ENCODE measurements around the gene AFAP1L1. TPM values are rescaled to one million over a fixed set of nuclear protein-coding genes. Genes with fewer than 3 reads are reported as not detected.

AFAP1L1 gene
- total and polyA plus RNA-seq, 7 donors = 0.23 to 8.6 (median 5.6) TPM

GRCh38 chr5:149239917-149240316 lies 31.7 kb upstream of the AFAP1L1 start:
- no peaks in the 10 kb centered on the region for H3K27me3 ChIP-seq
- no peaks in the 10 kb centered on the region for H3K36me3 ChIP-seq
- H3K4me1 ChIP-seq = no peaks in the 10 kb centered on the region
- 73 to 77% methylated on average over 2 of the region's 2 CpGs for WGBS, 2 donors
- no peak overlapping the region for H3K4me3 ChIP-seq
- TF ChIP-seq EP300 (IDR thresholded peaks at IDR 0.05) = no peak
- TF ChIP-seq POLR2A (IDR thresholded peaks at IDR 0.05) = no peak
- TF ChIP-seq, protein P1, sequence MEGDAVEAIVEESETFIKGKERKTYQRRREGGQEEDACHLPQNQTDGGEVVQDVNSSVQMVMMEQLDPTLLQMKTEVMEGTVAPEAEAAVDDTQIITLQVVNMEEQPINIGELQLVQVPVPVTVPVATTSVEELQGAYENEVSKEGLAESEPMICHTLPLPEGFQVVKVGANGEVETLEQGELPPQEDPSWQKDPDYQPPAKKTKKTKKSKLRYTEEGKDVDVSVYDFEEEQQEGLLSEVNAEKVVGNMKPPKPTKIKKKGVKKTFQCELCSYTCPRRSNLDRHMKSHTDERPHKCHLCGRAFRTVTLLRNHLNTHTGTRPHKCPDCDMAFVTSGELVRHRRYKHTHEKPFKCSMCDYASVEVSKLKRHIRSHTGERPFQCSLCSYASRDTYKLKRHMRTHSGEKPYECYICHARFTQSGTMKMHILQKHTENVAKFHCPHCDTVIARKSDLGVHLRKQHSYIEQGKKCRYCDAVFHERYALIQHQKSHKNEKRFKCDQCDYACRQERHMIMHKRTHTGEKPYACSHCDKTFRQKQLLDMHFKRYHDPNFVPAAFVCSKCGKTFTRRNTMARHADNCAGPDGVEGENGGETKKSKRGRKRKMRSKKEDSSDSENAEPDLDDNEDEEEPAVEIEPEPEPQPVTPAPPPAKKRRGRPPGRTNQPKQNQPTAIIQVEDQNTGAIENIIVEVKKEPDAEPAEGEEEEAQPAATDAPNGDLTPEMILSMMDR (IDR thresholded peaks at IDR 0.05) = no peak
- no peak for TF ChIP-seq POLR2AphosphoS5 (IDR thresholded peaks at IDR 0.05)
- no peak overlapping the region for H3K27ac ChIP-seq
- no peak for DNase-seq
- intact Hi-C loops (cut with DNase I) = no loop called here
- H3K9me3 ChIP-seq = no peaks in the 10 kb centered on the region

- no peak overlapping the region for H3K27ac ChIP-seq
- TF ChIP-seq POLR2A (IDR thresholded peaks at IDR 0.05) (no peak), POLR2AphosphoS5 (IDR thresholded peaks at IDR 0.05) (no peak), EP300 (IDR thresholded peaks at IDR 0.05) (no peak)
- H3K27me3 ChIP-seq = no peaks in the 10 kb centered on the region
- H3K9me3 ChIP-seq = no peaks in the 10 kb centered on the region
- intact Hi-C loops (cut with DNase I) = no loop called here
- H3K4me3 ChIP-seq = no peak overlapping the region
- no peaks in the 10 kb centered on the region for H3K36me3 ChIP-seq
- WGBS, 2 donors = 40 to 71% methylated on average over 13 of the region's 13 CpGs
- DNase-seq = peak; percentile 69
- H3K4me1 ChIP-seq = no peaks in the 10 kb centered on the region
Measured at GRCh38 chr5:149240354-149240998, 31.2 kb upstream of the AFAP1L1 start.

- no peaks in the 10 kb centered on the region for H3K27me3 ChIP-seq
- H3K9me3 ChIP-seq = no peaks in the 10 kb centered on the region
- H3K27ac ChIP-seq = no peak overlapping the region
- WGBS, 2 donors = 81 to 89% methylated on average over 3 of the region's 3 CpGs
- intact Hi-C loops (cut with DNase I) = no loop called here
- H3K4me1 ChIP-seq = no peaks in the 10 kb centered on the region
- H3K4me3 ChIP-seq = no peak overlapping the region
- DNase-seq = no peak
- TF ChIP-seq POLR2AphosphoS5 (IDR thresholded peaks at IDR 0.05) (no peak), POLR2A (IDR thresholded peaks at IDR 0.05) (no peak), EP300 (IDR thresholded peaks at IDR 0.05) (no peak)
- TF ChIP-seq, protein P1 (IDR thresholded peaks at IDR 0.05) = no peak
- H3K36me3 ChIP-seq = no peaks in the 10 kb centered on the region
Measured at GRCh38 chr5:149242339-149242738, 29.3 kb upstream of the AFAP1L1 start.

DNA sequence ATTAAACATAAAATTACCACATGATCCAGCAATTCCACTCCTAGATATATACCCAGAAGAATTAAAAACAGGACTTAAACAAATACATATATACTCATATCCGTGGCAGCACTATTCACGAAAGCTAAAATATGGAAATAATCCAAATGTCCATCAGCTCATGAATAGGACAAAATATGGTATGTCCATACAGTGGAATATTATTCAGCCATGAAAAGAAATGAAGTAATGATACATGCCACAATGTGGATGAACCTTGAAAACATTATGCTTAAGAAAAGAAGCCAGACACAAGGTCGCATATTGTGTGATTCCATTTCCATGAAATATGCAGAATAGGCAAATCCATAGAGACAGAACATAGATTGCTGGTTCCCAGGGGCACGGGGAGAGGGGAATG lies 24.8 kb upstream of the AFAP1L1 start:
- Histone ChIP-seq H3K27me3 (no peaks in the 10 kb centered on the region), H3K36me3 (no peaks in the 10 kb centered on the region), H3K4me3 (no peak overlapping the region), H3K4me1 (no peaks in the 10 kb centered on the region), H3K9me3 (no peaks in the 10 kb centered on the region), H3K27ac (no peak overlapping the region)
- WGBS, 2 donors = 90 to 91% methylated on average over 4 of the region's 4 CpGs
- no peak for TF ChIP-seq EP300 (IDR thresholded peaks at IDR 0.05)
- TF ChIP-seq POLR2A (IDR thresholded peaks at IDR 0.05) = no peak
- TF ChIP-seq, protein P1 (IDR thresholded peaks at IDR 0.05) = no peak
- TF ChIP-seq POLR2AphosphoS5 (IDR thresholded peaks at IDR 0.05) = no peak
- intact Hi-C loops (cut with DNase I) = no loop called here
- no peak for DNase-seq

- TF ChIP-seq EP300 (IDR thresholded peaks at IDR 0.05) (no peak), POLR2AphosphoS5 (IDR thresholded peaks at IDR 0.05) (no peak), POLR2A (IDR thresholded peaks at IDR 0.05) (no peak)
- TF ChIP-seq, protein P1 (IDR thresholded peaks at IDR 0.05) = no peak
- Histone ChIP-seq H3K9me3 (no peaks in the 10 kb centered on the region), H3K4me3 (no peak overlapping the region), H3K27ac (no peak overlapping the region), H3K36me3 (no peaks in the 10 kb centered on the region), H3K4me1 (no peaks in the 10 kb centered on the region), H3K27me3 (no peaks in the 10 kb centered on the region)
- 88 to 90% methylated on average over 8 of the region's 8 CpGs for WGBS, 2 donors
- no peak for DNase-seq
- intact Hi-C loops (cut with DNase I) = no loop called here
Measured at GRCh38 chr5:149247726-149248125, 23.9 kb upstream of the AFAP1L1 start.
